Measurements from ENCODE around the gene RAI1.
A peak's percentile ranks its signal among the peaks of the same experiment; 100 is the strongest.

RAI1 gene

DNA sequence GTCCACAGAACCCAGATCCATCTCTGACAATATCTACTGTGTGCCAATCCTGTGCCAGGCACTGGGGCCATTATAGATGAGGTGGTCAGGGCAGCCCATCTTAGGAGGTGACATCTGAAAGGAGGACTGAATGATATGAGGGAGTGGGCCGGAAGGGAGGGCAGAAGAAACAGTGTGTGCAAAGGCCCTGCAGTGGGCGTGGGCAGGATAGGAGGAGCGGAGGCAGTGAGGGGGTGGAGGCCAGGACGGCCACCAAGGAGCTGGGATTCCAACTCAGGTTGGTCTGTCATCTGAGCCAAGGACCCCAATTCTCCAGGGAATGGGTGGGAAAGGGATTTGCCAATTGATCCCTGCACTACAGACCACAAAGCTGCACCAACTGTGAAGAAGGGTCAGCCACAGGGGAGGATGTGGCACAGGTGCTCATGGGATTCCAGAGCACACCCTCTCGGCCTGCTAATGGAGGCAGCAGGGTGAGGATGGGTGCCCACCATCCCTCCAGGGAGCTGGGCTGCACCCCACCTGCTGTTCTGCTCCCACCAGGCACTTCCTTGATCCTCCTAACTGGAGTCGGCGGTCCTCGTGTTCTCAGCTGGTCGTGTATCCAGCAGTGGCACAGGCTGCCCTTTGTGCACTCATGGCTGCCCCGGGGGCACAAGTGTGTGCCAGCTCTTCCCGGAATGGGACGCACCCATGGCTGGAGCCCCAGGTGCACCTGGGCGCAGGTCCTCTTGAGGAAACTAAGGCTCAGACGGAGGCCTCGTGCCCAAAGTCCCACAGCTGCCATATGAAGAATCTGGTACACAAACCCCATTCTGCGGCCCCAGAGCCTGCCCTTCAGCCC, 145.9 kb downstream of the RAI1 start:
- H3K27me3 ChIP-seq (ENCODE audit: control insufficient read depth in 5 of 5, insufficient read depth in 4 of 5, low read length in 5 of 5), result no peaks in the 10 kb centered on the region
- no peak overlapping the region for H3K27ac ChIP-seq (ENCODE audit: low read depth, low read length)
- no peaks in the 10 kb centered on the region for H3K9me3 ChIP-seq (ENCODE audit: control insufficient read depth in 5 of 5, low read length in 5 of 5)
- no peak overlapping the region for H3K4me3 ChIP-seq (ENCODE audit: low read depth in 1 of 5, low read length in 5 of 5)
- peaks cover 16 to 63% (median 56%) of the 10 kb centered on the region in 5 donors for H3K4me1 ChIP-seq (ENCODE audit: control insufficient read depth in 5 of 5, insufficient read depth in 5 of 5, low read length in 5 of 5)
- peaks cover 0 to 12% (median 0%) of the 10 kb centered on the region in 5 donors for H3K36me3 ChIP-seq (ENCODE audit: control insufficient read depth in 5 of 5, insufficient read depth in 5 of 5, low read length in 5 of 5)
- no peak overlapping the region for H3K9ac ChIP-seq (ENCODE audit: low read length in 5 of 5)

GRCh38 chr17:17827826-17828621, 146.8 kb downstream of the RAI1 start:
- Histone ChIP-seq H3K9me3 (ENCODE audit: control insufficient read depth in 5 of 5, low read length in 5 of 5) (no peaks in the 10 kb centered on the region), H3K27me3 (ENCODE audit: control insufficient read depth in 5 of 5, insufficient read depth in 4 of 5, low read length in 5 of 5) (no peaks in the 10 kb centered on the region), H3K27ac (ENCODE audit: low read depth, low read length) (no peak overlapping the region), H3K4me3 (ENCODE audit: low read depth in 1 of 5, low read length in 5 of 5) (no peak overlapping the region), H3K36me3 (ENCODE audit: control insufficient read depth in 5 of 5, insufficient read depth in 5 of 5, low read length in 5 of 5) (peaks cover 0 to 12% (median 0%) of the 10 kb centered on the region in 5 donors), H3K4me1 (ENCODE audit: control insufficient read depth in 5 of 5, insufficient read depth in 5 of 5, low read length in 5 of 5) (peaks cover 11 to 57% (median 50%) of the 10 kb centered on the region in 5 donors), H3K9ac (ENCODE audit: low read length in 5 of 5) (no peak overlapping the region)

DNA sequence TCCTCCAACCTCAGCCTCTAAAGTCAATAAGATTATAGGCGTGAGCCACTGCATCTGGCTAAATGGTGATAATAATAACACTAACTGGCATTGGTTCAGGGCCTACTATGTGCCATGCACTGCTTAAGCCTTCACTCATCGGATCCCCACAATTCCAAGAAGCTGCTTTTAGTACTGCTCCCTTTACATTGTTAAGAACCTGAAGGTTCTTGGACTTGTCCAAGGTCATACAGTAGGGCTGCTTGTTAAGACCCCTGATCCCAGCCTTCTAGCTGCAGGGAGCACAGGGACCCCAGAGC, 149.0 kb downstream of the RAI1 start:
- Histone ChIP-seq H3K27ac (ENCODE audit: low read depth, low read length) (no peak overlapping the region), H3K9ac (ENCODE audit: low read length in 5 of 5) (no peak overlapping the region), H3K9me3 (ENCODE audit: control insufficient read depth in 5 of 5, low read length in 5 of 5) (no peaks in the 10 kb centered on the region), H3K4me3 (ENCODE audit: low read depth in 1 of 5, low read length in 5 of 5) (no peak overlapping the region), H3K27me3 (ENCODE audit: control insufficient read depth in 5 of 5, insufficient read depth in 4 of 5, low read length in 5 of 5) (no peaks in the 10 kb centered on the region), H3K4me1 (ENCODE audit: control insufficient read depth in 5 of 5, insufficient read depth in 5 of 5, low read length in 5 of 5) (peaks cover 0 to 53% (median 44%) of the 10 kb centered on the region in 5 donors), H3K36me3 (ENCODE audit: control insufficient read depth in 5 of 5, insufficient read depth in 5 of 5, low read length in 5 of 5) (peaks cover 0 to 12% (median 0%) of the 10 kb centered on the region in 5 donors)

GRCh38 chr17:17830740-17831207, 149.5 kb downstream of the RAI1 start:
- Histone ChIP-seq H3K27me3 (ENCODE audit: control insufficient read depth in 5 of 5, insufficient read depth in 4 of 5, low read length in 5 of 5) (no peaks in the 10 kb centered on the region), H3K27ac (ENCODE audit: low read depth, low read length) (no peak overlapping the region), H3K4me3 (ENCODE audit: low read depth in 1 of 5, low read length in 5 of 5) (no peak overlapping the region), H3K36me3 (ENCODE audit: control insufficient read depth in 5 of 5, insufficient read depth in 5 of 5, low read length in 5 of 5) (peaks cover 0 to 12% (median 0%) of the 10 kb centered on the region in 5 donors), H3K4me1 (ENCODE audit: control insufficient read depth in 5 of 5, insufficient read depth in 5 of 5, low read length in 5 of 5) (peaks cover 0 to 55% (median 44%) of the 10 kb centered on the region in 5 donors), H3K9me3 (ENCODE audit: control insufficient read depth in 5 of 5, low read length in 5 of 5) (no peaks in the 10 kb centered on the region), H3K9ac (ENCODE audit: low read length in 5 of 5) (peak overlapping the region in 2 of 5 donors; percentile 2 to 36)

DNA sequence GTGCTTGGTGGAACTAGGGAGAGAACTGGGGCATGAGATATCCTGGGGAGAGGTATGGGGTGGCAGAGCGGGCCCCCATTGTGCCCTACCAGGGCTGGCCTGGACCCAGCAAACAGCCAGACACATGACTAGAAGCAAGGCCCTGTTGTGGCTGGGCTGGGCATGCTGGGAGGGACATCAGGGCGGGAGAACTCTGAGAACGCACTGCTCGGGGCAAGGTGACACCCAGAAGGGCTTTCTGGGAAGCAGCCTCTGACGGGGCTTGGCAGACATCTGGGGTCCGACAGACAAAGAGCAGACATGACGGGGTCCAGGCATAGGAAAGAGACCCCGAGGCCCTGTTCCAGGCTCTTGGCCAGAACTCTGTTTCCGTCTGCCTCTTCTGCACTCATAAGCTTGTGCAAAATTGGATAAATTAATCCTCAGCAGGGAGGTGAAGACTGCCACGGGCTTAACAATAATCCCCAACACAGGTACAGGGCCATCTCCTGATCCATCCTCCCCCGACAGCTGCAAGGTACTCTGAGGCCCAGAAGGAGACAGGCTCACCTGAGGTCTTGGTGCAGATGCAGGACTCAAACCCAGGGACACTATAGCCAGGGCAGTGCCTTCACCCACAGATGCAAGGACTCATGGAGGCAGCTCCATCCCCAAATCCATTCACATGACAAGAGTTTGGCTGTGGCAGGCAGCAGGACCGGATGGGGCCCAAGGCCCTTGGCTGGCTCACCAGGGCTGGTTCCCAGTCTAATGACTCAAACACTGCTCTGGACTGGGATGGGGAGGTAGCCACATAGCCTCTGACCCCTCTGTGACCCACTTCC, 150.2 kb downstream of the RAI1 start:
- H3K27ac ChIP-seq (ENCODE audit: low read depth, low read length), result no peak overlapping the region
- H3K9ac ChIP-seq (ENCODE audit: low read length in 5 of 5), result no peak overlapping the region
- H3K36me3 ChIP-seq (ENCODE audit: control insufficient read depth in 5 of 5, insufficient read depth in 5 of 5, low read length in 5 of 5), result peaks cover 0 to 12% (median 0%) of the 10 kb centered on the region in 5 donors
- no peaks in the 10 kb centered on the region for H3K27me3 ChIP-seq (ENCODE audit: control insufficient read depth in 5 of 5, insufficient read depth in 4 of 5, low read length in 5 of 5)
- peaks cover 1 to 52% (median 40%) of the 10 kb centered on the region in 5 donors for H3K4me1 ChIP-seq (ENCODE audit: control insufficient read depth in 5 of 5, insufficient read depth in 5 of 5, low read length in 5 of 5)
- H3K4me3 ChIP-seq (ENCODE audit: low read depth in 1 of 5, low read length in 5 of 5), result no peak overlapping the region
- no peaks in the 10 kb centered on the region for H3K9me3 ChIP-seq (ENCODE audit: control insufficient read depth in 5 of 5, low read length in 5 of 5)

DNA sequence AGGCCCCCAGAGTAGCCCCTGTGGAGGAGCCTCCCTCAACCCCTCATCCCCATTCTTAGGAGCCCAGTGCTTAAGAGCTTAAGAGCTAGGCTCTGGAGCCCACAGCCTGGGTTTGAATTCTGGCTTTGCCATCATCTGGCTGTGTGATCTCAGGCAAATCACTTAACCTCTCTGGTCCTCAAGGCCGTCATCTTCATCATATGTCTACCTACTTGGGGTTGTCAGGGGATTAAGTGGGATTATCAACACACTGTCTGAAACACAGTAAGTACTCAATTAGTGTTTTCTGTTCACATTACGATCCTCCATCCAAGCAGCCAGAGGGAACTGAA, 150.7 kb downstream of the RAI1 start:
- no peak overlapping the region for H3K9ac ChIP-seq (ENCODE audit: low read length in 5 of 5)
- H3K27ac ChIP-seq (ENCODE audit: low read depth, low read length), result no peak overlapping the region
- no peak overlapping the region for H3K4me3 ChIP-seq (ENCODE audit: low read depth in 1 of 5, low read length in 5 of 5)
- H3K9me3 ChIP-seq (ENCODE audit: control insufficient read depth in 5 of 5, low read length in 5 of 5), result no peaks in the 10 kb centered on the region
- peaks cover 0 to 9% (median 0%) of the 10 kb centered on the region in 5 donors for H3K36me3 ChIP-seq (ENCODE audit: control insufficient read depth in 5 of 5, insufficient read depth in 5 of 5, low read length in 5 of 5)
- H3K27me3 ChIP-seq (ENCODE audit: control insufficient read depth in 5 of 5, insufficient read depth in 4 of 5, low read length in 5 of 5), result no peaks in the 10 kb centered on the region
- peaks cover 1 to 52% (median 40%) of the 10 kb centered on the region in 5 donors for H3K4me1 ChIP-seq (ENCODE audit: control insufficient read depth in 5 of 5, insufficient read depth in 5 of 5, low read length in 5 of 5)

DNA sequence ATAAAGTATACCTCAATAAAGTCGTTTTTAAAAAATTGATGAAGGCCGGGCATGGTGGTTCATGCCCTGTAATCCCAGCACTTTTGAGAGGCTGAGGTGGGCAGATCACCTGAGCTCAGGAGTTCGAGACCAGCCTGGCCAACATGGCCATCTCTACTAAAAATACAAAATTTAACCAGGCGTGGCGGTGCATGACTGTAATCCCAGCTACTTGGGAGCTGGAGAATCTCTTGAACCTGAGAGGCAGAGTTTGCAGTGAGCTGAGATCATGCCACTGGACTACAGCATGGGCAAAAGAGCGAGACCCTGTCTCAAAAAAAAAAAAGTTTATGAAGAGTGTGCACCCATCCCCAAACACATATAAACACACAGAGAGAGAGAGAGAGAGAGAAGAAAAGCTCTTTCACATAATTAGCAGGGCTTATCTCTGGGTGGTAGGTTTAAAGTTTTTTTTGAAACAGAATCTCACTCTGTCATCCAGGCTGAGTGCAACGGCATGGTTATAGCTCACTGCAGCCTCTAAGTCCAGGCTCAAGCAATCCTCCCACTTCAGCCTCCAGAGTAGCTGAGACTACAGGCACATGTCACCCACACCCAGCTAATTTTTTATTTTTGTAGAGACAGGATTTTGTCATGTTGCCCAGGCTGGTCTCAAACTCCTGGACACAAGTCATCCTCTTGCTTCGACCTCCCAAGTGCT, 152.6 kb downstream of the RAI1 start:
- H3K4me1 ChIP-seq (ENCODE audit: control insufficient read depth in 5 of 5, insufficient read depth in 5 of 5, low read length in 5 of 5), result peaks cover 16 to 67% (median 57%) of the 10 kb centered on the region in 5 donors
- H3K9me3 ChIP-seq (ENCODE audit: control insufficient read depth in 5 of 5, low read length in 5 of 5), result no peaks in the 10 kb centered on the region
- H3K36me3 ChIP-seq (ENCODE audit: control insufficient read depth in 5 of 5, insufficient read depth in 5 of 5, low read length in 5 of 5), result peaks cover 0 to 9% (median 0%) of the 10 kb centered on the region in 5 donors
- H3K4me3 ChIP-seq (ENCODE audit: low read depth in 1 of 5, low read length in 5 of 5), result no peak overlapping the region
- no peak overlapping the region for H3K9ac ChIP-seq (ENCODE audit: low read length in 5 of 5)
- H3K27ac ChIP-seq (ENCODE audit: low read depth, low read length), result peak overlapping the region; percentile 60
- H3K27me3 ChIP-seq (ENCODE audit: control insufficient read depth in 5 of 5, insufficient read depth in 4 of 5, low read length in 5 of 5), result no peaks in the 10 kb centered on the region

- peak overlapping the region in 4 of 5 donors; percentile 67 to 93 (median 76) for H3K4me3 ChIP-seq (ENCODE audit: low read depth in 1 of 5, low read length in 5 of 5)
- H3K4me1 ChIP-seq (ENCODE audit: control insufficient read depth in 5 of 5, insufficient read depth in 5 of 5, low read length in 5 of 5), result peaks cover 23 to 79% (median 64%) of the 10 kb centered on the region in 5 donors
- H3K27ac ChIP-seq (ENCODE audit: low read depth, low read length), result peak overlapping the region; percentile 99
- no peak overlapping the region for H3K9ac ChIP-seq (ENCODE audit: low read length in 5 of 5)
- no peaks in the 10 kb centered on the region for H3K27me3 ChIP-seq (ENCODE audit: control insufficient read depth in 5 of 5, insufficient read depth in 4 of 5, low read length in 5 of 5)
- H3K9me3 ChIP-seq (ENCODE audit: control insufficient read depth in 5 of 5, low read length in 5 of 5), result no peaks in the 10 kb centered on the region
- peaks cover 0 to 9% (median 0%) of the 10 kb centered on the region in 5 donors for H3K36me3 ChIP-seq (ENCODE audit: control insufficient read depth in 5 of 5, insufficient read depth in 5 of 5, low read length in 5 of 5)
Observed at GRCh38 chr17:17834974-17835373, 153.7 kb downstream of the RAI1 start.

All from subcutaneous abdominal adipose tissue (tissue), 5 donors.